Muscle of back (tissue), 11 donors: ENCODE measurements around the gene CCDC17. TPM values are rescaled to one million over a fixed set of nuclear protein-coding genes. Genes with fewer than 3 reads are reported as not detected.

ENCODE experiments used
- DNase-seq, 3 donors: peaks; one replicate each; pipeline versions ENCODE4 v3.0.0 to v3.0.0-alpha.2; 2013
- polyA plus RNA-seq, 10 donors: library from polyadenylated mRNA; unstranded; fragments of 120-200 nt; gene quantifications; one replicate each; pipeline ENCODE4 v1.2.1, GENCODE V29; 2013; ENCODE audit not compliant: insufficient read length in 10 of 10

The CCDC17 gene
- polyA plus RNA-seq, 10 donors: 0.55 to 3.0 (median 1.4) TPM

DNA sequence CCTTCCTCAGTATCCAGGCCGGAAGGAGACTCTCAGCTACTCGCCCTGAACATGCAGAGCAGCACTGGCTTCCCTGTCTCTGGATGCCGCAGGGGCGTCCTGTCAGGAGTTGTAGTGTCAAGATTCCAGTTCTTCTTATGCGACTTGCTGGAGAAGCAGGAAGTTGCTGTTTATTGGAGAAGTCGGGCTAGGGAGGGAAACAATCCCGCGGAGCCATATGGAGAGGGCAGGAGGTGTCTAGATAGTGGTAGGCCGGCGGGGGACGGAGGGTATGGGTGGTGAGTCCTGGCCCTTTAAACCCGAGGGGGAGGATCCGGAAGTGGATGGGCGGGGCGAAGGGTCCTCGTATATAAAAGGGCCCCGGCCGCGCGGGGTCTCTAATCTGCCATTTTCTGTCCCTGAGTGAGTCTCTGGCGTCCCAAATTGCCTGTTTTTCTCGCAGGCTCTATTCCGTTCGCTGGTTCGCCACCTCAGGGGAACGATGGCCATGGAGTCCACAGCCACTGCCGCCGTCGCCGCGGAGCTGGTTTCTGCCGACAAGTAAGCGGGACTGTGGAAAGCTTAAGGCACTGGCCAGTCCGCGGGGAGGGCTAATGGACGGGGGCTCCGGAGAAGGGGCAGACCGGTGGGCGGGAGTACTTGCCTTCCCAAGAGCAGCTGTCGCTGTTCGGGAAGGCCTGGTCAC is 40.0 kb downstream of the CCDC17 start, which contains the start of gene NASP:
Gene NASP (plus strand): TSS at position 376 of the 685 bp plus-strand sequence. CDS start 106 bp downstream, at position 482.
- DNase-seq: peak; percentile 89 to 98 (median 92)

DNA sequence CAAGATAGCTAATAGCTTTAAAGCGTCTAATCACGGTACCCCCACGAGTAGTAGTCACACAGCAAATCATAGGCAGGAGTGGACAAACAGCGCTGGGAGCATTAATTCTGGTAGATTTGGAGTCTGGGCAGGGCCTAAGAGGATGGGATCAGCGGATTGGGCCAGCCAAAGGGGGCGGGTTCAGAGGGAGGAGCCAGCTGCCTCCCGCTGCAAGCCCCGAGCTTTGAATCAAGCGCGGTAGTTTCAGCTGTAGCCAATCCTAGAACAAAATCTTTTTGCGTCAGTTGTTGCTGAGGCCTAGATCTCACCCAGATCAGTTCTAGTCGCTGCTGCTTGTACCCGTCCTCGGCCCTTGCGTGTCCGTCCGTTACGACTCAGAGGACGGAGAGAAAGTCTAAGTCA is 40.6 kb downstream of the CCDC17 start:
- DNase-seq: peak; percentile 97 to 99 (median 97)

DNA sequence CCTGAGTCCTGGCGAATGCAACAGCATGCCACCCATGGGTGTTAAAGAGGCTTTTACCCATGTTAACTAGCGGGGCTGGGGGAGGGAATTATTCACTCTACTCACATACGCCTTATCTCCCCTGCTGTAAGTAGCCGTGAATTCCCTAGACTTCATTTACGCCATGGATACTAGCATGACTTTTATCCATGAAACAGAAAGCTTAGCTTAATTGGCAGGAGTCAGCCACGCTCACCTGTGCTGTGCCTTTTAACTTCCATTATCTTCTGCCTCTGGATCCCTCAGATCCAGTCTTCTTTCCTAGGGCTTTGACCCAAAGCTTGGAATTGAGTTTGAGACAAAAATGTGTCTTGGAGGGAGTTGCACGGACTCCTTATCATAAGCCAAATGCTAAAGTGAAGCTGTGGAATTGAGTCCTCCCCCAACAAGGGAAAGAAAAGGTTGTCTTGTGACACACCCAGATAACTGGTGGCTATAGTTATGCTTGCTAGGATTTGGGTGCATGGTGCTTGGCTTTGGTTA is 49.7 kb downstream of the CCDC17 start:
- no peak for DNase-seq

DNA sequence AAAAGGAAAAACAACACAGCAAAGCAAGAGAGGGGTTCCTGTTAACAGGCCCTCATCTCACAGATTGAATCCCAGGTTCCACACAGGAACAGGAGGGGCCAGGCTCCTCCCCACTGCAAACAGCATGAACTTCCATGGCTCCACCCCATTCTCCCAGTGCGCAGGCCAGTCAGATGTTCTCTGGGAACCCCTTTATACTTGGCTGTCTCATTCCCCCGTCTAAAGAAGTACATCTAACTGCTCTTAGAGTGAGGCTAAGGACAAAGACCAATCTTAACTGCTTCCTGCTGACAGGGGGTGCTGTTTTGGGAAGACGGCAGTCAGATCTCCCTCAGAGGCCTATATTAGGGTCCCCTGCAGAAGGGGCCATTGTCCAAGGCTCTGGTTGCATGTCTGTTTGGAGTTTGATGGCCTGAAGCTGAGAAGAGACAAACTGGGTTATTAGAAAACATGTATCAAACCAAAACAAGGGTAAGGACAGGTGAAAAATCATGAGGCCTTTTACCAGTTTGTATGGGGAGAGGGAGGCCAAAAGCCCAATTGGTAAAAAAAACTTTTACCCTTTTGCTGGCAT is 50.5 kb downstream of the CCDC17 start:
- DNase-seq: no peak

DNA sequence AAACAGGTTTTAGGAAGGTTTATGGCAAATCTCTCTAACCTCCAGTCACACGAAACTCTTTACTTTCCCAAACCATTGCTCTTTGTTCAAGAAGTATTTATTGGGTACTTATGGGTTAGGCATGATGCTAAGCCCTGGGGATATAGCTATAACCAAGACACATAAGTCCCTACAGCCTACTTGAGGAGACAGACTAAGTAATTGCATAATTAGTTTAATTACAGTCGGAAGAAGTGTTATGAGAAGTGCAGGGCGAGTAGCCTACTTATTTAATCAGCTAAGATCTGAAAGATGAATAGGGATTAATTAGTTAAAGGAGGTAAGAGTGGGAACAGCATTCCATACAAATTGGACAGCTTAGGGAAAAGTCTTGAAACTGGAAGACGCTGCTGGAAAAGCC is 53.2 kb downstream of the CCDC17 start:
- DNase-seq: no peak

Other genes starting within 250 kb of the CCDC17 start
- gene TESK2, start 132.9 kb downstream of the CCDC17 start, polyA plus RNA-seq: 1 to 10 TPM; 1.5 to 2.7 (median 1.9) TPM
- gene CCDC163, start 124.0 kb downstream of the CCDC17 start, polyA plus RNA-seq: 1 to 10 TPM in 7 of 10 donors, under 1 TPM in 3; 0.68 to 3.6 (median 1.8) TPM
- gene MMACHC, start 123.8 kb downstream of the CCDC17 start, polyA plus RNA-seq: 1 to 10 TPM; 5.1 to 9.7 (median 6.5) TPM
- 100 to 1,000 TPM; 151 to 220 (median 168) TPM for gene PRDX1, start 102.2 kb downstream of the CCDC17 start, polyA plus RNA-seq
- gene AKR1A1, start 73.2 kb downstream of the CCDC17 start, polyA plus RNA-seq: 100 to 1,000 TPM in 2 of 10 donors, 10 to 100 TPM in 8; 75.4 to 111 (median 85.9) TPM
- gene NASP, start 40.0 kb downstream of the CCDC17 start, polyA plus RNA-seq: 100 to 1,000 TPM; 107 to 179 (median 146) TPM
- 10 to 100 TPM; 47.1 to 76.8 (median 64.6) TPM for gene GPBP1L1, start 62.5 kb upstream of the CCDC17 start, polyA plus RNA-seq
- 10 to 100 TPM; 23.6 to 36.0 (median 30.0) TPM for gene TMEM69, start 64.1 kb upstream of the CCDC17 start, polyA plus RNA-seq
- 10 to 100 TPM; 17.0 to 25.6 (median 20.4) TPM for gene IPP, start 126.6 kb upstream of the CCDC17 start, polyA plus RNA-seq
- 10 to 100 TPM; 62.0 to 96.6 (median 70.6) TPM for gene MAST2, start 179.6 kb upstream of the CCDC17 start, polyA plus RNA-seq